ENCODE results near the gene OR6S1.

DNA sequence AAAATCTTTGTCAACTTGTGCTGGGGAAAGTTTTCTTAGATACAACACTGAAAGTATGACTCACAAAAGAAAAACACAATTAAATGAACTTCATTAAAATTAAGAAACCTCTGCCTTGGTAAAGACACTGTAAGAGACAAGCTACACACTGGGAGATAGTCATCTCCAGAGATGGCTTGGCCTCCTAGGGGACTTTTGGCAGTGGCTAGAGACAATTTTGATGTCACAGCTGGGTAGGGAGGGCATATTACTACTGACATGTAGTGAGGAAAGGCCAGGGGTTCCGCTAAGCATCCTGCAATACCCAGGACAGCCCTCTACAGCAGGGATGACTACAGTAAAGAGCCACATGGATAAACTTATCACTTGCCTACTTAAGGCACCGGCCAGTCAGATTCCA is 34.2 kb upstream of the OR6S1 start:
- TF ChIP-seq, protein P1, sequence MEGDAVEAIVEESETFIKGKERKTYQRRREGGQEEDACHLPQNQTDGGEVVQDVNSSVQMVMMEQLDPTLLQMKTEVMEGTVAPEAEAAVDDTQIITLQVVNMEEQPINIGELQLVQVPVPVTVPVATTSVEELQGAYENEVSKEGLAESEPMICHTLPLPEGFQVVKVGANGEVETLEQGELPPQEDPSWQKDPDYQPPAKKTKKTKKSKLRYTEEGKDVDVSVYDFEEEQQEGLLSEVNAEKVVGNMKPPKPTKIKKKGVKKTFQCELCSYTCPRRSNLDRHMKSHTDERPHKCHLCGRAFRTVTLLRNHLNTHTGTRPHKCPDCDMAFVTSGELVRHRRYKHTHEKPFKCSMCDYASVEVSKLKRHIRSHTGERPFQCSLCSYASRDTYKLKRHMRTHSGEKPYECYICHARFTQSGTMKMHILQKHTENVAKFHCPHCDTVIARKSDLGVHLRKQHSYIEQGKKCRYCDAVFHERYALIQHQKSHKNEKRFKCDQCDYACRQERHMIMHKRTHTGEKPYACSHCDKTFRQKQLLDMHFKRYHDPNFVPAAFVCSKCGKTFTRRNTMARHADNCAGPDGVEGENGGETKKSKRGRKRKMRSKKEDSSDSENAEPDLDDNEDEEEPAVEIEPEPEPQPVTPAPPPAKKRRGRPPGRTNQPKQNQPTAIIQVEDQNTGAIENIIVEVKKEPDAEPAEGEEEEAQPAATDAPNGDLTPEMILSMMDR (IDR thresholded peaks at IDR 0.05), result no peak
- no peak for TF ChIP-seq POLR2AphosphoS5 (IDR thresholded peaks at IDR 0.05; ENCODE audit: low read depth, low read length)
- no peak for TF ChIP-seq TCF7L2 (IDR thresholded peaks at IDR 0.05; ENCODE audit: low read depth, low read length)
